Renal cortical epithelial cell (primary cell): ENCODE data around the gene TSPOAP1. TPM values are rescaled to one million over a fixed set of nuclear protein-coding genes. Genes with fewer than 3 reads are reported as not detected.

Source experiments
- DNase-seq: peaks from one replicate; pipeline ENCODE4 v3.0.0-alpha.2; 2011; ENCODE audit warnings: low read depth
- total RNA-seq: library from RNA; depleted of rRNA; stranded (reverse); fragments of >200 nt; gene quantifications from 2 replicates; pipeline ENCODE4 v1.2.3, GENCODE V29; 2014

Gene TSPOAP1
- 0.17 and 6.1 TPM in 2 replicates for total RNA-seq

DNA sequence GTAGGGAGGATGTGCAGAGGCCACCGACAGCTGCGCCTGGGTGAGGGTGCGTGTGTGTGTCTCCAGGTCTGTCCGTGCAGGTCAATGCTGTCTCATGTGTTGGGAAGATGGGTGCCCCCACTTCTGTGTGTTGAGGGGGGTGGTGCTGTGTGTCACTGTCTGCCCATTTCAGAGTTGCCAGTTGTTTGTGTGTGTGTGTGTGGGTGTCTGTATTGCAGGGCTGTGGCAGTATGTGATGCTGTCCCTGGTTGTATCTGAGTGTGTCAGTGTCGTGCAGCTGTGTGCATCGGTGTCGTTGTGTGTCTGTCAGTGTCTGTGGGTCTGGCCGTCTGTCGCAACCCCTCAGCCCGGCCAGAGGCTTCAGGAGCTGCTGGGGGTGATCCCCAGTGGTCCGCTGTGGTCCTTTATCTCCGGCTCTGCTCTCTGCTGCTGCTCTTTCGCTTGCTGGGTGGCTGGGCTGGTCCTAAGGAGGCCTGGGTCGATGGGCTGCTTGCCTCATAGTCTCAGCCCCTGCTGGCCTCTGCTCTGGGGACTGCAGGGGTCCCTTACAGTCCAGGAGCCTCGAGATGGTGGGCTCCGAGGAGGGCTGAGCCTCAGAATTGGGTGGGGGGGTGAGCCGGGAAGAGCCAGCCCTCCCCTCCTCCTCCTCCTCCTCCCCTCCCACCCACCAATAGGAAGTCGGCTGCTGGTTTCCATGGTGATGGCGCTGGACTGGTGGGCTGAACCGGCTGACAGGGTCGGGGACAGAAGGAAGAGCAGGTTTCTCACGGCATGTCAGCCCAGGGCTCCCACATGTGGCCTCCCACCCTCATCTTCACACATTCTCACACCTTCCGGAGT is at the start of gene TSPOAP1:
TSPOAP1 (minus strand) TSS at position 601 of the 840 bp plus-strand sequence. CDS start 875 bp downstream, outside the sequence.
- no peak for DNase-seq

- DNase-seq = no peak
Observed at GRCh38 chr17:58377661-58378060, 49.1 kb upstream of the TSPOAP1 start.

DNA sequence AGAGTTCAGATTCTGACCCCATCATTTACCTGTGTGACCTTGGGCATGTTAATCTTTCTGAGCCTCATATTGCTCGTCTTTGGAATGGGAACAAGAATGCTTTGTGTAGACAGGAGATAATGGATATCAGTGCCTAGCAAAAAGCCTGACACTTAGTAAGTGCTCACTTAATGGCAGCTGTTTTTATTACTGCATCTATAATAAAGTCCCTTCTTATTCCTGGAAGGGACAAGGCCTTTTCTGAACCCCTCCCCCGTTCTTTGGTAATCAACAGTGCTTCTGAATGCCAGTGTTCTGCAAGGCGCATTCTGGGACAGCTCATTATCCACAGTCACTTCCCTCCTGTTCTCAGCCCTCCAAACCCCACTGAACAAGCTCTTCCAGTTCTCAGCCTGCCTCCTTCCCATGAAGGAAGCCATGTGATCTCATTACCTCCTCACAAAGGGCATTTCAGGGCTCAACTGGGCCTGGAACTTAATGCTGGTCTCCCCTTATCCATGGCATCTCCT is 48.6 kb upstream of the TSPOAP1 start:
- DNase-seq = peak; percentile 54

- no peak for DNase-seq
Observed at GRCh38 chr17:58376472-58377000, 47.9 kb upstream of the TSPOAP1 start.

DNA sequence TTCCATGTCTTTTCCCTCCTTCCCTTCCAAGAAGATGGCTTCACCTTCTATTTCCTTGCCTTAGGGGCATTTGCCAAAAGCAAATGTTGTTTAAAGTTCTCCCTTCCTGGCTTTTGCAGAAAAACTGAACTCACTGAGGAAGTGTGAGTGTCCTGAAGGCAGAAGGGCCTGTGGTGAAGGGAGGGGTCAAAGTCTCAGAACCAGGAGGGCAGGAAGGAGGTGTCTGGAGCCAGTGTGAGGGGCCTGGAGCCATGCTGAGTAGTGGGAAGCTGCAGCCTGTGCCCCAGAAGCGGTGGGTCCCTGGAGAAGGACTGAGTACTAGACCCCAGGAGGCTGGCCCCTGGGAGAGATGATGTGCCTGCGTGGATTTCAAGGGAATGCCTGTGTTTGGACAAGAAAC is 47.2 kb upstream of the TSPOAP1 start:
- DNase-seq = no peak

DNA sequence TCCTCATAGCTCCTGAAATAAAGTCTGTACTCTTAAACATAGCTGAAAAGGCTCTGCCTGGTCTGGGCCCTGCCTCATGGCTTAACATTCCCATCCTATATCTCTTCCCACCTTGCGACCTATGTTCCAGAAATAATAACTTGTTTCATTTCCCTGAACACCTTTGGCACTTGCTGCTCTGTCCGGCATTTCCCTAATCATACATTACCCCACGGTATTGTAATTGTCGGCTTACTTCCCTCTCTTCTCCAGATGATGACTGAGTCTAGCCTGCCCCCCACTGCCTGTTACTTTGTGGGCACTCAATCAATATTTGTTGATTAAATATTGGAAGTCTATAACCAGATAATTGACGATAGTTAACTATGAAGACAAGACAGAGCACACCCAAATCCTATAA is 46.7 kb upstream of the TSPOAP1 start:
- no peak for DNase-seq

GRCh38 chr17:58373923-58374322 is 45.3 kb upstream of the TSPOAP1 start:
- DNase-seq = no peak

GRCh38 chr17:58373003-58373402 is 44.4 kb upstream of the TSPOAP1 start:
- no peak for DNase-seq

DNA sequence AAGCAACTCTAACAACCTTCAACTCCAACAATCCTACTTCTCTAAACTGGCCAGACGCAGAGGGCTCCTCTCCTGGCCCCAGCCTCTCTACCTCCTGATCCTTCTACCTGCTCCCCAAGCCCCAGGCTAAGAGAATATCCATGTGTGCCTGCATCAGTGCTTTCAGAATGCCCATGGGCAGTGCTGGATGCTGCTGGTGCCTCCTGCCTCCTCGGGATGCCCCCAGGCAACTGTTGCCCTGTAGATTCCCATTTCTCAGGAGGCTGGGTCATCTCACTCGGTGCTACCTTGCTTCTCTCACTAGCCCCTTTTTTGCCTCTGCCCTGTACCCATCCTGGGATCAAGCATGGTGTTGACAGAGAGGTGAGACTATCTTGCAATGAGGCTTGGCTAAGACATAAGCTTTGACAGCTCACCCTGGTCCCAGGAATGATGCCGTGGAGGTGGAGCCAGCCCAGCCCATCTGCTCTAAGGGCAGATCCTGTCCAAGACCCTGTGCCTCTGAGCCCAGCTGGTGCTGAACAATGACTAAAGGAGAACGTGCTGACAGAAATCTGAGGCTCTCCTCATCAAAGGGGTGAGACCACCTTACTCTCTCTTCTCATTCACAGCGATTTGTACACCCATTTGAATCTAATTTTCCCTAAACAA is 42.8 kb upstream of the TSPOAP1 start:
- DNase-seq = no peak

GRCh38 chr17:58370716-58371115 is 42.1 kb upstream of the TSPOAP1 start:
- no peak for DNase-seq

GRCh38 chr17:58370309-58370708 is 41.7 kb upstream of the TSPOAP1 start:
- no peak for DNase-seq

DNA sequence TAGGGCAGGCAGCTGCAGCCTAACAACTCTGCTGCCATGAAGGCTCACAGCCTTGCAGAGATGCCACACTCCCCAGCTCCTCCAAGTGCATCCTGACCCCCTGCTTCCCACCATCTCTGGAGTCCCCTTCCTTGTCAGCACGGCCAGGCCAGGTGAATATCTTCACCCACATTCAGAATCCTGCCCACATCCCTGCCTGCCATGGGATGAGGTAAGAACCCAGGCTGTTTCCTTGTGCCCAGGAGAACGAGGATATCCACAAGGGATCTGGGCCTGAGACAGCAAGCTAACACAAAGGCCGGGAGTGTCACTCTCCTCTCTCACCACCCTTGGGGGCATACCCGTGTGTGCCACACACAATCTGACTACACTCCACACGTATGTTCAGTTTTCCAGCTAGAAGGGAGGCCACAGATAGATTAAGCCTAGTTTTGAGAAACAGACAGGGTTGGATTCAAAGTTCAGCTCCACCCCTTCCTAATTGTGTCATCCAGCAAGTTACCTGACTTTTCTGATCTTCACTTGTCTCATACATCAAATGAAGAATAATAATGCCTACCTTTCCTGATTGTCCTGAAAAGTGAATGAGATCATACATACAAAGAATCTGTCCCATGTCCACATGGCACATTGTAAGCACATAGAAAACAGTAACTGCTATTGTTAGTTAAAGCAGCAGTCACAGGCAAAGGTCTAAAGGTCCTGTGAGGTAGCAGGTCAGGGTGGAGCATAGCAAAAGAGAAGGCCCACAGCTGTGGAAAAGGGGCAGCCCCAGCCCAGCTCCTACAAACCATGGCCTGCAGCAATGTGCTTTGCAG is 40.8 kb upstream of the TSPOAP1 start:
- no peak for DNase-seq

GRCh38 chr17:58368860-58369213 is 40.2 kb upstream of the TSPOAP1 start:
- no peak for DNase-seq

- no peak for DNase-seq
Observed at GRCh38 chr17:58367461-58367860, 38.9 kb upstream of the TSPOAP1 start.

DNA sequence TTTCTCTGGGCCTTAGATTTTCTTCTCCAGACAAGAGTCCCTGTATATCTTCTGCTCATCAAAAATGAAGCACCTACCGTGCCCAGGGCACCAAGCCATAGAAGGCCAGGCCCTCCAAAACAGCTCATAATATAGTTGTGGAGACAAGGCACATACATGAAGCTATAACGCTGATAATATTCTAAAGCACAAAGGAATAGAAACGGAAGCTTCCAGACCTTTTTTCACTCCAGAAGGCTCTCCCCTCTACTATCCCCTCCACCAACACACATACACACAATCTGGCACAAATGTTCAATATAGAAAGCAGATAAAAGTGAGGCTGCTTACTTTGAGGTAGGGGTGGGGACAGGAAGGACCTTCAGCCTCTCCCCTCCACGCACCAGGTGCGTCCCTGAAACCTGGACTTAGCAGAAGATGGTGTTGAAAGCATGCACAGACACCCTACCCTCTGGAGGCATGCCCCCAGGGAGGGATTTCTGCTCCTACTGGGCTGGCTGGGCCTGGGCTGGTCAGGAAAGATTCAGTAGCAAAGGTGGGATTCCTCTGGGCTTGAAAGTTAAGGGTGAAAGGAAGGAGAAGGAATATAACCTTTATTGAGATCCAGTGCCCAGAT is 37.5 kb upstream of the TSPOAP1 start:
- no peak for DNase-seq

DNA sequence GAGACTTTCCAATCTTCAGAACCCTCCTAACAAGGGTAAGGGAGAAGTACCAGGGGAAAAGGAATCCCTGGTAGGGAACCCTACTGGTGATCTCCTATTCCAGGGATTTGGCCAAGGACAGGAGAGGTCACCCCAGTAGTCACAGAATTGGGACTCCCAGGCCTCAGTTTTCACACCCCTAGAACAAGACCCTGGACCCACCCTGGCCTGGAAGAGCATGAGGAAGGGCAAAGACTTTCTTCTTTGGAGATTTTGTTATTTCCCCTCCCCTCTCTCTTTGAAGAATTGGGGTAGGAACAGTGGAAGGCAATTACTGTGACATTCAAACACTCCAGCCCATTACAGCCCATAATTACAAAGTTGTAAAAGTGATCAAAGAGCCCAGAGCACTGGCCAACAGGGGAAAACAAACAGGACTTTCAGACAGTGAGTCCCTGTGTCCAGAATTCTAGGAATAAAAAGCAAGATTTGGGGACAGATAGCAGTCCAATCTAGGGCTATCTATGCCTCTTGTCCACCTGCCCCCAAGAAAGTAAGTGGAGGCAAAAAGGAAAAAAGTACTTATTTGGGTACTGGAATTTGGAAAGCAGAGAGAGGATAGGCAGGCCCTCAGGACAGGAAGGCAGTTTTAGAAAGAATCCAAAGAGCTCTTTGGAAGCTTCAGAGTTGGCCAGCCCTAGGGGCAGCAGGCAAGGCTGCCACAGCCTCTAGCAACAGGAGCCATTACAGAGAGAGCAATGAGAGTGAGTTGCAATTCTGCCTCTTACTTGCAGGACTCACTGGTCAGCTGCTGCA is 36.8 kb upstream of the TSPOAP1 start:
- DNase-seq = no peak

DNA sequence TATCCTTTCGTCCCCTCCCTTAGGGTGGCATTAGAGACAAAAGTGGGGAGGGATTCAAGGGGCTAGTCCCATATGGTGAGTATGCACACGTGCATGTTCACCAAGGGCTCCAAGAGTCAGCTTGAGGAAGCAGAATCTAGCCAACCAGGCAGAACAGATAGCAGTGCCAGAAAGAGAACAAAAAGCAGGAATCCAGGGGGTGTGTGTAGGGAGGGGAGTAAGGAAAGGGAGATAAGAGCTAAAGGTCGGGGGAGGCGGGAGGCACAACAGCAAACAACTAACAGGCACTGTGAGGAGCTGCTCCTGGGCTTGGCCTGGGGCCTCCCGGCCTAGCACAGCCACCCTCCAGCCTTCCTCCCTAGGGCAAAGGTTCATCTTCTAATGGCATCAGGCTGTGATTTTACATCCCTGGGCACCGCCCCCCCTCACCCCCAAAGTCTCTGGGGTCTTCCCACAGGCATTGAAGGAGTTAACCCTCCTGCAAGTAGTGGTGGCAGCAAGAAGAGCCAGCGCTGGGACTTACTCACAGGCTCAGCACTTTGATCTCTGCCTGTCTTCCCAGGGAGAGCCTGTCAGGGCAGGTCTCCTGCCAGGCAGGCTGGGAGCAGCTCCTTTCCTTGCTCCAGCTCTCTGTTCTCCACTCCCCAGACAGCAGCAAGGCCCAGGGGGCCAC is 35.8 kb upstream of the TSPOAP1 start:
- DNase-seq = no peak

GRCh38 chr17:58363457-58364185 is 35.0 kb upstream of the TSPOAP1 start:
- DNase-seq = no peak

GRCh38 chr17:58362368-58363014 is 33.9 kb upstream of the TSPOAP1 start:
- no peak for DNase-seq
